NCI-H524 (cell line): Measurements from ENCODE around the gene FXYD2.
"Not testable (repeated sequence)": the region's sequence is repeated elsewhere in the genome, so short reads cannot be mapped to it uniquely, and the experiment has no call there.

Experiments used
- DNase-seq, 2 experiments: peaks; one replicate each; lab custom pipeline; 2025; lab: John Stamatoyannopoulos, UW

Gene FXYD2

DNA sequence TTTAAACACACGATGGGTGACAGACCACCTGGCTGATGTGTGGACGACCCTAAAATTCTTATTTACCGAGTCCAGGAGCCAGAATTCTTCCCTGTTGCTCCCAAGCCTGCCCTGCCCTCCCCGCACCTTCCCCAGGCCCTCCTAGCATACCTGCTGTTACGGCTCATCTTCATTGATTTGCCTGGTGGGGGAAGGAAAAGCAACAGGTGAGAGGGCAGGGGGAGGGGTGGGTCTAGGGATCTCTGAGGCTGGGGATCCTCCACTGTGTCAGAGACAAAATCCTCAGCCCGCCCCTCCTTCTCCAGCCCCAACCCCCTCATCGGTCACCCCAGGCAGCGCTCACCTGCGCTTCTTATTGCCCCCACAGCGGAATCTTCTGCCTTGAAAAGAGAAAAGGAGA, 4.0 kb downstream of the FXYD2 start:
- no peak for DNase-seq

- no peak for DNase-seq
These were observed 4.5 kb downstream of the FXYD2 start for GRCh38 chr11:117820071-117820470.

DNA sequence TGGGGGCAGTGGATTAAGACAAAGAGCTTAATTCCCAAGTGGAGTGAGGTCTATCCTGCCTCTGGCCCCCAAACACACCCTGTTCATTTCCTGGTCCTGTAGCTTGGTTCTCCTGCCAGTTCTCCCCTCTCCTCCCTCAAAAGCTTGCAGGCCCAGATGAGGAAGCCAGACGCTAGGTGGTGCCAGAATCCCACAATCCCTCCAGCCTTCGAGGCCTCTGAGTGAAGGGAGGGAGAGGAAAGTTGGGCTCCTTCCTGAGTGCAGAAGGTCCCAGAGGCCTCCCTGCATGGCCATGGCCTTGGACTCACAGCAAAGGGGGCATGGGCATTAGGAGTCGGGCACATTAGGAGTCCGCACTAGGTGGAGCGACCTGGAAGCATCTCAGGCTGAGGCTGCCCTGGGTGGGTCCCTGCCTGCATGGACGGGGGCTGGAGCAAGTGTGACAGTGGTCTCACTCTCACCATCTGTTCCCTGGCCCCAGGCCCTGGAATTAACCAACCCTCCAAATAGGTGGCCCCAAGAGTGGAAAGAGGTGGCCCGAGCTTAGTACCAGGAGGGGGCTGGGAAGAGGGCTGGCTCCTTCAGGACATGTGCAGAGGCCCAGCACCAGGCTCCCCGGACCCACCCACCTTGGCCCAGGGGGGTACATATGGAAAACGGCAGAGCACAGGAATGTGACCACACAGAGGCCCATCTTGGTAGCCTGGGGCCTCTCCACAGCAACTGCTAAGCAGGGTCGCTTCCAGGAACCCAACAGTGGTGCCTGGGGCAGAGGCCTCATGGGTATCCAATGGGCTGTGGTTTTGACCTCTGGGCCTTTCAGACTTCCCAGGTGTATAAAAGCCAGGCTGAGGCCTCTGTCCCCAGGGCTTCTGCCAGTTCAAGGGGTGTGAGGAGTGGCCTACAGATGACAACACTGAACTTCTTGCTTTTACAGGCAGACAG, 5.2 kb downstream of the FXYD2 start:
- DNase-seq: peak; percentile 62 to 78

DNA sequence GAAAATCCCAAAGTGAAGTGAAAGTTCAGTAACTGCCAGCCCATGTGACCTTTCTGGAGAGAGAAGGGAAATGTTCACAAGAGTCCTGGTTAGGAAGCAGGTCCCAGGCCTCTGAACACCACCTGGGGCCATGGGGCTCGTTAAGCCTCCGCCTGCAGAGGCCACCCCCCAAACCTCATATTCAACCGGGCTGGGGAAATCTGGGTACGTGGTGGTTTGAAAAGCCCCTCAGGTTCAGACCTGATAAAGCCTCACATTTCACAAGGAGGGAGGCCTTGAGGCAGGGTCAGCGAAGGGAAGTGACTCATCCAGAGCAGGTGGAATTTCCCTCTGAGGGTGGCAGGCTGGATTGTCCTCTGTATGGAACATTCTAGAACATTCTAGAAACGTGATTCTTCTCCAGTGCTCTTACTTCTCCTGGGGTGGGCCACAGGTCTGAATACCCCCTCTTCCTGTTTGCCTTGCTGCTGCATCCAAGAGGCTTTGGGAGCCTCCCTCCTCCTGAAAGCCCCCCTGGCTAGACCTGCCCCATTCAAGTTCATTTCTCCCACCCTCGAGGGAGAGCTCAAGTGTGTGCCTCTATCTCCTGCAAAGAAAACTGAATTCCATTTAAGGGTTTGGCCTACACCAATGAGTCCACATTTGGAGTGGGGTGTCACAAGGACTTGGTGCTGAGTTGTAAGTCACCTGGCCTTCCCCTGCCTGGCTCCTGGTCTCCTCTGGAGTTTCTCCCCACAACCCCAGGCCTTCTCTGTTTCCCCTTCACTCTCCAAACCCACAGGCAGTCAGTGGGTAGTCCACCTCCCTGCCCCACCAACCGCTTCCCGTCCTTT, 6.3 kb downstream of the FXYD2 start:
- no peak for DNase-seq

- peak; percentile 77 to 85 for DNase-seq
These were observed 7.0 kb downstream of the FXYD2 start for GRCh38 chr11:117817368-117818040.

DNA sequence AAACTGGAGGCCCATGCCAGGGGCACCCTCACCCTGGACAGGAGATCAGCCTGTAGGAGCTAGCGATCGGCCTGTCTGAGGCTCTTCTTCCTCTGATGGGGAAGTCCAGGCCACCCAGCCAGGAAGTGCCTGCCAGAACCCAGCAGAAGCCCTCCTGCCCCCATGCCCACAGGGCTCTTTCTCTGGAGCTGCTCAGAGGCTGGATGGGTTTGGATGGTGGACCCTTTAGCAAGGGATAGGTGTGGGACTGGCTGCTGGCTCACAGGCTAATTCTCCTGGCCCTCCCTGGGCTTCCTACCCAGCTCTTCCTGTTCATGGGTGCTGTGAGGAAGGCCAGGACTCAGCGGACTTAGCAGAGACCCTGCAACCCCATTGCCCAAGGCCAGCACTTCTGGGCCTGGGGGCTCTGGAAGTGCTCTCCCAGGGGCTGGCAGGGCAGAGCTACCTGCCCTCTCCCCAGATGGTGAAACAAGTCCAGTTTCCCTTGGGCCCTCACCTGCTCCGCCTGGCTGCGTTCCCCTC, 7.6 kb downstream of the FXYD2 start:
- DNase-seq: no peak

GRCh38 chr11:117816151-117816741, 8.3 kb downstream of the FXYD2 start:
- DNase-seq: no peak

DNA sequence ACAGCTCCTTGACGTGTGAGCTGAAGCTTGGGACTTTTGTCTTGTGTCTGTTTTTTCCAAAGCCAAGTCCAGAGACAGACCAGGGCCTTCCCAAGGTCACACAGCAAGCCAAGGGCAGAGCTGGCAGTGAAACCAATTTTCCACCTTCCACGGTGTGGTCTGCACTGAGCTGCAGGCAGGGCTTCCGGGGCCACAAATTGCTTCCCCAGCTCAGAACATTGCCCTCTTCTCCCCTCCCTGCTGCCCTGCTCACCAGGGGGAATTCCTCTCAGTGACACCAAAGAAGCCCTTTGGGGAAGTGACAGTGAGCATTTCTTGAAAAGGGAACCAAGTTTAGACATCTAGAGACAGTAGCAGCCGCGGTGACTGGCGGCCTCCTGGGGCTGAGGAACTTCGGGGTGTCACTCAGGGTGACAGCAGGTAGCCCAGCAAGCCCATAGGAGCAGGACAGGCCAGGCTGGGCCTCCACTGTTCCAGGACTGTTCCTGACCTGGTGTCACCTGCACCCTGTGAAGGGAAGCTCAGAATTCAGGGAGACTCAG, 9.2 kb downstream of the FXYD2 start:
- no peak for DNase-seq

GRCh38 chr11:117814766-117815261, 9.7 kb downstream of the FXYD2 start:
- peak in 1 of 2 experiments; percentile 47 for DNase-seq

DNA sequence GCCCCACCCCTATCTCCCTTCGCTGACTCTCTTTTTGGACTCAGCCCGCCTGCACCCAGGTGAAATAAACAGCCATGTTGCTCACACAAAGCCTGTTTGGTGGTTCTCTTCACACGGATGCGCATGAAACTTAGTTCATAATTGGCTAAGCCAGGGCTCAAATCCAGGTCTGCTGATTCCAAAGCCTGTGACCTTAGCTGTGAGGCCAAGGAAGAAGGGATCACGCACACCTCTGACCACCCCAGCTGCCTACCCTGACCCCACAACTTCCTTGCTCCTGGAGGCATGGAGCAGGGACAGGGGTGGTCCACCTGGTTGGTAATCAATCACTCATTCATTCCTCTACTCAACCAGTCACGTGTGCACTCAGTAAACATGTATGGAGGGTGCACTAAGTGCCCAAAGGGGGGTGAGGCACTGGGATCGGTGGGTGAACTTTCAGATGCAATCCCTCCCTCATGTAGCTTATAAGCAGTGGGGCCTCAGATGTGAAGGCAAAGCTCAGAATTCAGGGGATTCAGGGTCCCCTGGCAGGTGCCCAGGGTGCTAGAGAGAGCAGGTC, 10.3 kb downstream of the FXYD2 start:
- no peak for DNase-seq

DNA sequence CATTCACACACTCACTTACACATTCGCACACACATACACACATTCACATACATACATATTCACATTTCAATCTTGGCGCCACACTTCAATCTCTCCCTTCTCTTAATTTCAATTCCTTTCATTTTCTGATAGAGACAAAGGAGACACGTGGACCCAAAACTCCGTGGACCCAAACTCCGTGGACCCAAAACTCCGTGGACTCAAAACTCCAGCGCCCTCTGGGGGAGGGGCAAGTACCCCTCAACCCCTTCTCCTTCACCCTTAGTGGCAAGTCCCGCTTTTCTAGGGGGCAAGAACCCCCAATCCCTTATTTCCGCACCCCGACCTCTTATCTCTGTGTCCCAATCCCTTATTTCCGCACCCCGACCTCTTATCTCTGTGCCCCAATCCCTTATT, 14.5 kb downstream of the FXYD2 start:
- DNase-seq: not testable (repeated sequence)

DNA sequence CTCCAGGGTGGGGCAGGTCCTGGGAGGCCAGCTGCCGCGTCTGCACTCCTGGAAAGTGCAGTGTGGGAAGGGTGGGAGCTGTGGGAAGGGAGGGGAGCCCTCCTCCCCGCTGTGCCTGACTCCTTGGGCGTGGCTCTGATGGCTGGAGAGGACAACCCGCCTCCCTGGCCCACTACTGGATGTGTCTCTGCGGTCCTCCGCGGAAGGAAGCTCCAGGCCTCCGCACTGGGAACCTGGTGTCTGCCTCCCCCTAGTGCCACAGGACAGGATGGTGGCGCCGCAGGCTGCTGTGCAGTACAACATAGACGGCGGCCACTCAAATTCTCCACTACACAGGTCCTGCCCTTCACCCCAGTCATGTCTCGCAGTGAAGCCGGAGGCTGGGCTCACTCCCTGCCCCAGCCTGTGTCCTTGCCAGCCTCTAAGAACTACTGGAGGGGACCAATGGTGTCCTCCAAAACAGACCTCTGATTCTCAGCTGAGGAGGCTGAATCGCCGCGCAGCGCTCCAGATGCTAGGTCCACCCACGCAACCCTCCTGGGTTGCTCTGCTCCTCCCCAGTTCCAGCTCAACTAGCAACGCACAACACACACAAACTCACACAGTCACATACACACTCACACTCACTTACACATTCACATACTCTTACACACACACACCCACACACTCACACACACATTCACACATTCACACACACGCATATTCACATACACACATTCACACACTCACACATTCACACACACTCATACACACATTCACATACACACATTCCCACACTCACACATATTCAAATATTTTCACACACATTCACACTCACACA, 15.1 kb downstream of the FXYD2 start:
- peak; percentile 54 to 85 for DNase-seq

DNA sequence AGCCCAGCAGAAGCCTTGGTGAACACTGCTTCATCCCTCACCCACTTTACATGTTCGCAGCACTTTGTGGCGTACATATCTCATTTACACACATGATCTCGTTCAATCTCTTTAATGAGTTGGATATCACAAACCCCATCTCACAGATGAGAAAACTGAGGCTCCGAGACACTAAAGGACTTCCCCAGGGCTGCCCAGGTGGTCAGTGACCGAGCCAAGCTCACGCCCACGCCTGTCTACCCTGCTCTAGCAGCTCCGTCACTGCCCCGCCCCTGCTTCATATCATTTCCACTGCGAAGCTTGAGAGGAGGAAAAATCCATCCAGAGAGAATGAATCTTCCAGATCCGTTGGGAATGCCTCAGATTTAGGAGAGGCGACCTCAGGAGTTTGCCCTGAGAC, 15.8 kb downstream of the FXYD2 start:
- no peak for DNase-seq

- DNase-seq: peak in 1 of 2 experiments; percentile 62
These were observed 16.8 kb downstream of the FXYD2 start for GRCh38 chr11:117807482-117808327.

DNA sequence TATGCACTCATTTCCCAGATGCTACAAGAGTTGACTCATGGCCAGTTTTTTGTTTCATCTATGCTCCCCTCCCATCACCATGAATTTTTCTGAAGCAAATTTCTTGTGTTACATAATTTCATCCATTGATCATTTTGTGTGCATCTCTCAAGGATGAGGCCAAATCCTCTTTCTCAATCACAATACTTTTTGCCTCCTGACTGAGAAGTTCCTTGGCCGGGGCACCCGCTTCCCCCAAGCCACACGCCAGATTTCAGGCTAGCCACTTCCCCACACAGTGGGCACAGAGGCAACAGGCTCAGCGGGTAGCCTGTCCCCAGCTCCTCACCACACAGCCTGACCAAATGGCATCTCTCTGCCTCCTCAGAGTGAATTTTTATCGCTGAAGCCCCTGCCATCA, 17.7 kb downstream of the FXYD2 start:
- DNase-seq: no peak

DNA sequence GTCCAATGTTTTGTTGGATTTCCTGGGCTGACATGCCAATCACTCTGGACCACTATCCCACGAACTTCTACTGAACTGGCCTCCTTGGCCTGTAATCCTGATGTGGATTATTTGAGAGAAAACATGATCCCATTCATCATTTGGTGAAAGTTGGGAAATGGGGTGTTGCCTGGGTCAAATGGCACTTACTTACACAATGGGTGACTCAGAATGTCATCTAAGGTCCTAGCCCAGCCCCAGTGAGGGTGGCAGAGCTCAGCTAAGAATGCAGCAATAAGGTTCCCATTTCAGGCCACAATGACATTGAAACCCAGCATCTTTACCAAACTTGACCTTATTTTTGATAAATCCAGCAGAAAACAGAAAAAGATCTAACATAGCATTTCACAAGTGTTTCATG, 19.5 kb downstream of the FXYD2 start:
- DNase-seq: no peak

DNA sequence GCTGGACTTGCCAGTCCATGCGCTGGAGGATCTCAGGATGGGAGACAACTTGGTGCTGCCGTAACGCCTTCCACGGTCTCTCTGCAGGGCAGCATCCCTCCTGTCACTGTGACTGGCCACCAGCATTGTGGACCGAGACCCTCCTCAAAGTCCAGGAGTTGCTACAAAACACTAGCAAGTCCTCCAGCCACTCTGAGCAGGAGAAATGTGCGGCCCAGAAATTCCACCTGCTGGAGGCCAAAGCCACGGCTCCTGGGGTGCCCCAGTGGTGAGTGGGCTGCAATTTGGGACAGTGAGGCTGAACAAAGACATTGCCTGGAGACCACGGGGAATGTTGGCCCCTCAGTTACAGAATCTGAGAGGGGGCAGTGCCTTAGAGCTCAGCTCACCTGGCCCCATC, 20.6 kb downstream of the FXYD2 start:
- DNase-seq: no peak

DNA sequence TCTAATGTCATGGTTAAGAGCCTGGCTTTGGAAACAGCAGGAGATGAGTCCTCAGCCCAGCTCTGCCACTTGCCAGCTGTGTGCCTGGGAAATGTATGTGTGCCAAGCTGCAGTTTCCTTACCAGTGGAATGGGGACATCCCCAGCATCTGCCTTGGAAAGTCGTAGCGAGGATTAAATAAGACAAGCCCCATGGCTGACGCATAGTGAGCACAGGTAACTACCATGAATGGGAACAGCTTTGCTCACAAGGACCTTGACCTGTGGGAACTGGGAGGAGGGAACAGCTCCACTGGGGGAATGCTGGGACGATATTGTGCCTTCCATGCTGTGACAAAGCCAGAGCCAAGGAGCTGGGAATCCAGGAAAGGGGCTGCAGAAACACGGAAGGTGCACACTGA, 24.9 kb downstream of the FXYD2 start:
- DNase-seq: no peak

DNA sequence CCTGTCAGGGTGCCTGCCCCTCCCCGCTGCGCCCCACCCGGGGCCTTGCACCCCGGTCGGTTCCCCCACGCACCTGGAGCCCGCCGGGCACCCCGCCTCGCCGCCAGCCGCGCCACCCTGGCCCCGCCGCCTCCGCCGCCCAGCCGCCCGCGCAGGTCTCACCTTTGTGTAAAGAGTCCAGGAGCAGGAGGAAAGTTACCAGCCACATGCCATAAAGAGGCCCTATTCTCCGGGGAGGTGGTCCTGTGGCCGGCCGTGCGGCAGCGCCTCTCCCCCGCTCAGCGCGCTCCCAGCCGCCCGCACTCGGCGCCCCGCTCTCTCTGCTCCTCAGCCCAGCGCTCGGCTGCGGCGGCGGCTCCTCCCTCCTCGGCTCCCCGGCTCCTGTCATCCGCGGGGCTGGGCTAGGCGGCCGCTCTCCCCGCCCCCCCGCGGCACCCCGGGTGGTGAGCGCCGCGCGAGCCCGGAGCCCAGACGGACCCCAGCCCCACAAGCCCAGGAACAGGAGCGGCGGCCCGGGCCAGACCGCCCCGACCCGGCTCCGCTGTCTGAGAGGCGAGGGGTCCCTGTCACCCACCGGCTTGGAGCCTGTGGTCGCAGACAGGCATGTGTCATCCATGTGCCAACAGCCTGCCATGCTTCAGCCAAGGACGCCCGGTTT, 27.5 kb downstream of the FXYD2 start, which contains the start of gene DSCAML1:
TSS of gene DSCAML1 (minus strand) at position 345 of the 658 bp plus-strand sequence. CDS start at position 208, 137 bp downstream.
- DNase-seq: no peak
